ENCODE measurements around the gene NIBAN1.
"Not testable (repeated sequence)": the region's sequence is repeated elsewhere in the genome, so short reads cannot be mapped to it uniquely, and the experiment has no call there.

GRCh38 chr1:184999974-185000373 lies 25.7 kb upstream of the NIBAN1 start:
- TF ChIP-seq, protein P1, sequence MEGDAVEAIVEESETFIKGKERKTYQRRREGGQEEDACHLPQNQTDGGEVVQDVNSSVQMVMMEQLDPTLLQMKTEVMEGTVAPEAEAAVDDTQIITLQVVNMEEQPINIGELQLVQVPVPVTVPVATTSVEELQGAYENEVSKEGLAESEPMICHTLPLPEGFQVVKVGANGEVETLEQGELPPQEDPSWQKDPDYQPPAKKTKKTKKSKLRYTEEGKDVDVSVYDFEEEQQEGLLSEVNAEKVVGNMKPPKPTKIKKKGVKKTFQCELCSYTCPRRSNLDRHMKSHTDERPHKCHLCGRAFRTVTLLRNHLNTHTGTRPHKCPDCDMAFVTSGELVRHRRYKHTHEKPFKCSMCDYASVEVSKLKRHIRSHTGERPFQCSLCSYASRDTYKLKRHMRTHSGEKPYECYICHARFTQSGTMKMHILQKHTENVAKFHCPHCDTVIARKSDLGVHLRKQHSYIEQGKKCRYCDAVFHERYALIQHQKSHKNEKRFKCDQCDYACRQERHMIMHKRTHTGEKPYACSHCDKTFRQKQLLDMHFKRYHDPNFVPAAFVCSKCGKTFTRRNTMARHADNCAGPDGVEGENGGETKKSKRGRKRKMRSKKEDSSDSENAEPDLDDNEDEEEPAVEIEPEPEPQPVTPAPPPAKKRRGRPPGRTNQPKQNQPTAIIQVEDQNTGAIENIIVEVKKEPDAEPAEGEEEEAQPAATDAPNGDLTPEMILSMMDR (IDR thresholded peaks at IDR 0.05; ENCODE audit: insufficient read depth, low read length, poor library complexity, severe bottlenecking) = not testable (repeated sequence)
- TF ChIP-seq EZH2phosphoT487 (conservative IDR thresholded peaks at IDR 0.05; ENCODE audit: low read length) = not testable (repeated sequence)

Data from SU-DHL-6 (cell line).